ENCODE data around the gene SUN1.
"Not testable (repeated sequence)": the region's sequence is repeated elsewhere in the genome, so short reads cannot be mapped to it uniquely, and the experiment has no call there.

Gene SUN1

GRCh38 chr7:867001-867405, 34.7 kb downstream of the SUN1 start:
- no peak overlapping the region for H3K4me3 ChIP-seq (ENCODE audit: low read depth, low read length)
- TF ChIP-seq, protein P1, sequence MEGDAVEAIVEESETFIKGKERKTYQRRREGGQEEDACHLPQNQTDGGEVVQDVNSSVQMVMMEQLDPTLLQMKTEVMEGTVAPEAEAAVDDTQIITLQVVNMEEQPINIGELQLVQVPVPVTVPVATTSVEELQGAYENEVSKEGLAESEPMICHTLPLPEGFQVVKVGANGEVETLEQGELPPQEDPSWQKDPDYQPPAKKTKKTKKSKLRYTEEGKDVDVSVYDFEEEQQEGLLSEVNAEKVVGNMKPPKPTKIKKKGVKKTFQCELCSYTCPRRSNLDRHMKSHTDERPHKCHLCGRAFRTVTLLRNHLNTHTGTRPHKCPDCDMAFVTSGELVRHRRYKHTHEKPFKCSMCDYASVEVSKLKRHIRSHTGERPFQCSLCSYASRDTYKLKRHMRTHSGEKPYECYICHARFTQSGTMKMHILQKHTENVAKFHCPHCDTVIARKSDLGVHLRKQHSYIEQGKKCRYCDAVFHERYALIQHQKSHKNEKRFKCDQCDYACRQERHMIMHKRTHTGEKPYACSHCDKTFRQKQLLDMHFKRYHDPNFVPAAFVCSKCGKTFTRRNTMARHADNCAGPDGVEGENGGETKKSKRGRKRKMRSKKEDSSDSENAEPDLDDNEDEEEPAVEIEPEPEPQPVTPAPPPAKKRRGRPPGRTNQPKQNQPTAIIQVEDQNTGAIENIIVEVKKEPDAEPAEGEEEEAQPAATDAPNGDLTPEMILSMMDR (conservative IDR thresholded peaks at IDR 0.05; ENCODE audit: low read depth, low read length) = no peak
- peak; percentile 45 for DNase-seq (ENCODE audit: low read depth)

DNA sequence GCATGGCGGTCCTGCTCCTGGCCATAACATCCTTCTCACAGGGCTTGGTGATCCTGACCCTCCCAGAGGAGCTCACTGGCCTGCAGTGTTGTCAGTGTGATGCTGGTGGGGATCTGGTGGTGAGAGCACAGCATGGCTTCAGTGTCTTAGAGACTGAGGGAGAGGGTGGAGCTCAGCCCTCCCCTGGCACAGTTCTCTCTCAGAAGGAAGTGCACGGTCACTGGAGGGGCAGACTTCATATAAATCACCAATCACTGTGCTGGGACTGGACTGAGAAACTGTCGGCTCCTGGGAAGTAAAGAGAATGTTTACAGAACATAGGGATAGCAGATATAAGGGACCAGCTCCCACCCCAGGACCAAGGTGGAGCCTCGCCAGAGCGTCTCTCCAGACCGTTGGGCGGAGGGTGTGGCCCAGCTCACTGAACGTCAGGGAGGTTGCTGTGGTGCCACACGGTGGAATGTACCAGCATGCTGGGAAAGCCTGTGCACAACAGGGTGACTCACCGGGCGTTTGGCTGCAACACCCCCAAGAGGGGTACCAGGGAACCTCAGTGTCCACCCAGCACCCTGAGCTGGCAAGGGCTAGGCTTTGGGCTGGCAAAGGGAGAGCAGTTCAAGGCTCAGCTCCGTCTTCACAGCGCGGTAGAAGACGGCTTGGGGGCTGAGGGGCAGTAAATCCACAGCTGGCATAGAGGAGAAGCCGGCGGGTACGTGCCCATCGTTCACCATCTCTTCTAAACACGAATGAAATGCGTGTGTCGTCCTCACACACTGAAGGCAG, 35.3 kb downstream of the SUN1 start:
- TF ChIP-seq, protein P1 (conservative IDR thresholded peaks at IDR 0.05; ENCODE audit: low read depth, low read length) = no peak
- no peak overlapping the region for H3K4me3 ChIP-seq (ENCODE audit: low read depth, low read length)
- peak; percentile 34 for DNase-seq (ENCODE audit: low read depth)

- no peak for DNase-seq (ENCODE audit: low read depth)
- no peak overlapping the region for H3K4me3 ChIP-seq (ENCODE audit: low read depth, low read length)
- TF ChIP-seq, protein P1 (conservative IDR thresholded peaks at IDR 0.05; ENCODE audit: low read depth, low read length) = no peak
These were observed 35.9 kb downstream of the SUN1 start for GRCh38 chr7:868189-868486.

GRCh38 chr7:869348-869747, 37.1 kb downstream of the SUN1 start:
- DNase-seq (ENCODE audit: low read depth) = no peak
- TF ChIP-seq, protein P1 (conservative IDR thresholded peaks at IDR 0.05; ENCODE audit: low read depth, low read length) = no peak
- H3K4me3 ChIP-seq (ENCODE audit: low read depth, low read length) = no peak overlapping the region

GRCh38 chr7:871900-872537, 39.7 kb downstream of the SUN1 start:
- no peak overlapping the region for H3K4me3 ChIP-seq (ENCODE audit: low read depth, low read length)
- DNase-seq (ENCODE audit: low read depth) = no peak
- TF ChIP-seq, protein P1 (conservative IDR thresholded peaks at IDR 0.05; ENCODE audit: low read depth, low read length) = no peak

DNA sequence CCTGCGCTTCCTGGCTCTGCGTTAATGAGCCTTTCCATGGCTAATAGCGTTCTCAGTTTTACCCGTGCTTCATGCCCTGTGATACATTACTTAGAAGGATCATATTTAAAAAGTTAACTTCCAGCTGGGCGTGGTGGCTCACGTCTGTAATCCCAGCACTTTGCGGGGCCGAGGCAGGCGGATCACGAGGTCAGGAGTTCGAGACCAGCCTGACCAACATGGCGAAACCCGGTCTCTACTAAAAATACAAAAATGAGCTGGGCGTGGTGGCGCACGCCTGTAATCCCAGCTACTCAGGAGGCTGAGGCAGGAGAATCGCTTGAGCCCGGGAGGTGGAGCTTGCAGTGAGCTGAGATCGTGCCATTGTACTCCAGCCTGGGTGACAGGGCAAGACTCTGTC, 40.4 kb downstream of the SUN1 start:
- not testable (repeated sequence) for H3K4me3 ChIP-seq (ENCODE audit: low read depth, low read length); DNase-seq (ENCODE audit: low read depth)

- TF ChIP-seq, protein P1 (conservative IDR thresholded peaks at IDR 0.05; ENCODE audit: low read depth, low read length) = peak; percentile 99
- no peak overlapping the region for H3K4me3 ChIP-seq (ENCODE audit: low read depth, low read length)
- DNase-seq (ENCODE audit: low read depth) = peak; percentile 89
These were observed 41.2 kb downstream of the SUN1 start for GRCh38 chr7:873367-874002.

All from choroid plexus epithelial cell (primary cell).